Loucy (cell line): ENCODE results near the gene SEMA3A.

ENCODE experiments used
- H2AFZ ChIP-seq: fragments of 200-600 bp; sonication (generic); 2 replicates; pipeline ENCODE4 v1.6.0; 2016; ENCODE audit warnings: antibody characterized with exemption, mild to moderate bottlenecking, low read length, moderate library complexity
- H3F3A ChIP-seq: fragments of 200-600 bp; 2 replicates; pipeline ENCODE4 v1.6.0; 2016; ENCODE audit warnings: antibody characterized with exemption, low read depth, mild to moderate bottlenecking
- H3K27me3 ChIP-seq: fragments of 200-600 bp; sonication (generic); 2 replicates; pipeline ENCODE4 v1.6.1; 2014; ENCODE audit warnings: low read length, mild to moderate bottlenecking; ENCODE audit not compliant: insufficient read depth, poor library complexity, severe bottlenecking
- H3K36me3 ChIP-seq: fragments of 200-600 bp; sonication (generic); 2 replicates; pipeline ENCODE4 v1.6.1; 2016; ENCODE audit warnings: low read length; ENCODE audit not compliant: insufficient read depth
- H3K4me1 ChIP-seq: fragments of 200-600 bp; sonication (generic); 2 replicates; pipeline ENCODE4 v1.5.1; 2014; ENCODE audit warnings: low read length, mild to moderate bottlenecking; ENCODE audit not compliant: insufficient read depth, poor library complexity, severe bottlenecking
- H3K4me2 ChIP-seq: fragments of 200-600 bp; sonication (generic); 2 replicates; pipeline ENCODE4 v1.6.0; 2014; ENCODE audit warnings: antibody characterized with exemption, low read length, low read depth, mild to moderate bottlenecking; ENCODE audit not compliant: poor library complexity, severe bottlenecking
- H3K4me3 ChIP-seq: fragments of 200-600 bp; sonication (generic); 2 replicates; pipeline ENCODE4 v1.5.1; 2014; ENCODE audit warnings: low read length, mild to moderate bottlenecking, mixed read lengths; ENCODE audit not compliant: poor library complexity, severe bottlenecking
- H3K79me2 ChIP-seq: fragments of 200-600 bp; sonication (generic); 2 replicates; pipeline ENCODE4 v1.6.1; 2014; ENCODE audit warnings: low read length; ENCODE audit not compliant: insufficient read depth
- H3K9ac ChIP-seq: fragments of 200-600 bp; sonication (generic); 2 replicates; pipeline ENCODE4 v1.6.0; 2014; ENCODE audit warnings: mild to moderate bottlenecking, low read depth, low read length, moderate library complexity; ENCODE audit not compliant: poor library complexity, severe bottlenecking
- H3K9me2 ChIP-seq: fragments of 200-600 bp; sonication (generic); replicated peaks from 2 replicates; pipeline ENCODE4 v1.6.1; 2016; ENCODE audit warnings: low read depth, low read length, mixed read lengths
- H3K9me3 ChIP-seq: fragments of 200-600 bp; sonication (generic); 2 replicates; pipeline ENCODE4 v1.6.1; 2014; ENCODE audit warnings: mild to moderate bottlenecking, antibody characterized with exemption, low read length, low read depth; ENCODE audit not compliant: insufficient read depth
- H4K20me1 ChIP-seq: fragments of 200-600 bp; sonication (generic); 2 replicates; pipeline ENCODE4 v1.6.0; 2014; ENCODE audit warnings: antibody characterized with exemption, low read length, mild to moderate bottlenecking; ENCODE audit not compliant: insufficient read depth, poor library complexity, severe bottlenecking
- CTCF ChIP-seq: fragments of 200-600 bp; sonication (generic); conservative IDR thresholded peaks from 2 replicates; pipeline ENCODE4 v1.5.1; 2014; ENCODE audit warnings: mild to moderate bottlenecking, antibody characterized with exemption, low read length
- EZH2phosphoT487 ChIP-seq: fragments of 200-600 bp; IDR thresholded peaks from 2 replicates; pipeline ENCODE4 v1.6.1; 2018; ENCODE audit warnings: antibody characterized with exemption, mild to moderate bottlenecking, moderate library complexity, borderline replicate concordance

Gene SEMA3A

GRCh38 chr7:83970081-83970480 is 224.5 kb downstream of the SEMA3A start:
- no peak overlapping the region for H3K9ac ChIP-seq
- H3K9me3 ChIP-seq, result no peaks in the 10 kb centered on the region
- no peaks in the 10 kb centered on the region for H3K27me3 ChIP-seq
- H3K4me3 ChIP-seq, result no peak overlapping the region
- H3K9me2 ChIP-seq, result no peaks in the 10 kb centered on the region
- no peak overlapping the region for H2AFZ ChIP-seq
- H3K79me2 ChIP-seq, result no peaks in the 10 kb centered on the region
- no peak overlapping the region for H3K4me2 ChIP-seq
- no peaks in the 10 kb centered on the region for H3K4me1 ChIP-seq
- H3F3A ChIP-seq, result no peaks in the 10 kb centered on the region
- TF ChIP-seq EZH2phosphoT487, result no peak
- H3K36me3 ChIP-seq, result no peaks in the 10 kb centered on the region
- no peaks in the 10 kb centered on the region for H4K20me1 ChIP-seq

GRCh38 chr7:83964318-83964717 is 230.3 kb downstream of the SEMA3A start:
- Histone ChIP-seq H3K36me3 (no peaks in the 10 kb centered on the region), H3K4me2 (no peak overlapping the region), H3K27me3 (no peaks in the 10 kb centered on the region)

GRCh38 chr7:83957333-83957732 is 237.3 kb downstream of the SEMA3A start:
- H3K79me2 ChIP-seq, result no peaks in the 10 kb centered on the region
- H3K4me3 ChIP-seq, result no peak overlapping the region

More at GRCh38 chr7:83964318-83964717, 230.3 kb downstream of the SEMA3A start:
- Histone ChIP-seq H3K4me3 (no peak overlapping the region), H3K79me2 (no peaks in the 10 kb centered on the region), H3K9ac (no peak overlapping the region), H3K9me2 (no peaks in the 10 kb centered on the region), H3K4me1 (no peaks in the 10 kb centered on the region), H3F3A (no peaks in the 10 kb centered on the region), H3K9me3 (no peaks in the 10 kb centered on the region), H4K20me1 (no peaks in the 10 kb centered on the region), H2AFZ (no peak overlapping the region)
- TF ChIP-seq EZH2phosphoT487 (no peak), CTCF (no peak)

More at GRCh38 chr7:83957333-83957732, 237.3 kb downstream of the SEMA3A start:
- H3K9ac ChIP-seq, result no peak overlapping the region
- no peaks in the 10 kb centered on the region for H3F3A ChIP-seq
- no peaks in the 10 kb centered on the region for H3K4me1 ChIP-seq
- H3K9me2 ChIP-seq, result no peaks in the 10 kb centered on the region
- TF ChIP-seq CTCF (no peak), EZH2phosphoT487 (no peak)
- H4K20me1 ChIP-seq, result no peaks in the 10 kb centered on the region
- H2AFZ ChIP-seq, result no peak overlapping the region
- H3K36me3 ChIP-seq, result no peaks in the 10 kb centered on the region
- no peaks in the 10 kb centered on the region for H3K9me3 ChIP-seq
- no peak overlapping the region for H3K4me2 ChIP-seq
- no peaks in the 10 kb centered on the region for H3K27me3 ChIP-seq
